KMS-11 (cell line): Measurements from ENCODE around the gene TRIM33.
"Not testable (repeated sequence)": the region's sequence is repeated elsewhere in the genome, so short reads cannot be mapped to it uniquely, and the experiment has no call there.

Experiments
- H2AFZ ChIP-seq: fragments of 200-600 bp; sonication (generic); 2 replicates; pipeline ENCODE4 v1.6.1; 2016; ENCODE audit warnings: antibody characterized with exemption, mixed run types, low read depth
- H3K27ac ChIP-seq: fragments of 200-600 bp; sonication (generic); 2 replicates; pipeline ENCODE4 v1.6.1; 2016; ENCODE audit warnings: mild to moderate bottlenecking, mixed run types
- H3K27me3 ChIP-seq: fragments of 200-600 bp; sonication (generic); 2 replicates; pipeline ENCODE4 v1.6.1; 2017; ENCODE audit warnings: mild to moderate bottlenecking, low read depth, mixed run types, moderate library complexity; ENCODE audit not compliant: insufficient read depth
- H3K36me3 ChIP-seq: fragments of 200-600 bp; sonication (generic); 2 replicates; pipeline ENCODE4 v1.6.1; 2017; ENCODE audit warnings: mild to moderate bottlenecking, mixed run types; ENCODE audit not compliant: insufficient read depth
- H3K4me1 ChIP-seq: fragments of 200-600 bp; sonication (generic); 2 replicates; pipeline ENCODE4 v1.6.1; 2016; ENCODE audit warnings: mild to moderate bottlenecking, low read depth, mixed run types; ENCODE audit not compliant: poor library complexity, severe bottlenecking
- H3K4me2 ChIP-seq: fragments of 200-600 bp; sonication (generic); 2 replicates; pipeline ENCODE4 v1.7.0; 2016; ENCODE audit warnings: mild to moderate bottlenecking, mixed run types
- H3K4me3 ChIP-seq: fragments of 200-600 bp; sonication (generic); IDR thresholded peaks from 2 replicates; pipeline ENCODE4 v1.6.1; 2017; ENCODE audit warnings: low read depth, low read length, mixed read lengths; ENCODE audit not compliant: insufficient read depth
- H3K79me2 ChIP-seq: fragments of 200-600 bp; sonication (generic); 2 replicates; pipeline ENCODE4 v1.6.1; 2016; ENCODE audit warnings: low read depth, mixed run types; ENCODE audit not compliant: insufficient read depth
- H3K9ac ChIP-seq: fragments of 200-600 bp; sonication (generic); 2 replicates; pipeline ENCODE4 v1.6.1; 2016; ENCODE audit warnings: mild to moderate bottlenecking, mixed run types
- H4K20me1 ChIP-seq: fragments of 200-600 bp; sonication (generic); 2 replicates; pipeline ENCODE4 v1.6.1; 2016; ENCODE audit warnings: mild to moderate bottlenecking, mixed run types; ENCODE audit not compliant: insufficient read depth
- TF ChIP-seq, protein P1 (sequence below): fragments of 200-600 bp; sonication (generic); conservative IDR thresholded peaks from 2 replicates; pipeline ENCODE4 v1.6.1; 2017; ENCODE audit warnings: low read depth, mild to moderate bottlenecking, antibody characterized with exemption, low read length, moderate library complexity, mixed read lengths

The TRIM33 gene

DNA sequence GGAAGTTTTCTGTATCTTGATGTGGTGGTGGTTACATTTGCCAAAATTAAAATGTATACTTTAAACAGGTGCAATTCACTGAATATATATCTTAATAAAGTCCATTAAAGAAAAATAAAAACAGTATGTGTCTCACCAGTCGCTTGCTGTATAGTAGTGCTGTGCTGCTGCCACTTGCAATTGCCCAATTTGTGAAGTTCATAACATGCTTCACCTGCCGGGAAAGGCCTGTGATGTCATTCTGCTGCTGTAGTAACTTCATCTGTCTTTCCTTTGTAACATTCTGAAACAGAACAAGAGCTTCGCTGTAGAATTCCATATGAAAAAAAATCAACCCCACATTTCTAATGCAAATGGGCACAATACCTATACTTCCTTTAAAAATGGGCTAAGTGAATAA, 83.4 kb downstream of the TRIM33 start:
- no peak overlapping the region for H2AFZ ChIP-seq
- no peaks in the 10 kb centered on the region for H3K27me3 ChIP-seq
- H3K4me1 ChIP-seq = no peaks in the 10 kb centered on the region
- no peaks in the 10 kb centered on the region for H3K79me2 ChIP-seq
- no peak overlapping the region for H3K4me3 ChIP-seq
- H3K27ac ChIP-seq = no peak overlapping the region
- TF ChIP-seq, protein P1, sequence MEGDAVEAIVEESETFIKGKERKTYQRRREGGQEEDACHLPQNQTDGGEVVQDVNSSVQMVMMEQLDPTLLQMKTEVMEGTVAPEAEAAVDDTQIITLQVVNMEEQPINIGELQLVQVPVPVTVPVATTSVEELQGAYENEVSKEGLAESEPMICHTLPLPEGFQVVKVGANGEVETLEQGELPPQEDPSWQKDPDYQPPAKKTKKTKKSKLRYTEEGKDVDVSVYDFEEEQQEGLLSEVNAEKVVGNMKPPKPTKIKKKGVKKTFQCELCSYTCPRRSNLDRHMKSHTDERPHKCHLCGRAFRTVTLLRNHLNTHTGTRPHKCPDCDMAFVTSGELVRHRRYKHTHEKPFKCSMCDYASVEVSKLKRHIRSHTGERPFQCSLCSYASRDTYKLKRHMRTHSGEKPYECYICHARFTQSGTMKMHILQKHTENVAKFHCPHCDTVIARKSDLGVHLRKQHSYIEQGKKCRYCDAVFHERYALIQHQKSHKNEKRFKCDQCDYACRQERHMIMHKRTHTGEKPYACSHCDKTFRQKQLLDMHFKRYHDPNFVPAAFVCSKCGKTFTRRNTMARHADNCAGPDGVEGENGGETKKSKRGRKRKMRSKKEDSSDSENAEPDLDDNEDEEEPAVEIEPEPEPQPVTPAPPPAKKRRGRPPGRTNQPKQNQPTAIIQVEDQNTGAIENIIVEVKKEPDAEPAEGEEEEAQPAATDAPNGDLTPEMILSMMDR = no peak
- no peak overlapping the region for H3K9ac ChIP-seq
- H3K36me3 ChIP-seq = no peaks in the 10 kb centered on the region
- H3K4me2 ChIP-seq = no peak overlapping the region
- no peaks in the 10 kb centered on the region for H4K20me1 ChIP-seq

- no peaks in the 10 kb centered on the region for H3K4me1 ChIP-seq
- H3K27me3 ChIP-seq = no peaks in the 10 kb centered on the region
- H3K9ac ChIP-seq = no peak overlapping the region
- H2AFZ ChIP-seq = no peak overlapping the region
- no peak overlapping the region for H3K4me3 ChIP-seq
- H3K4me2 ChIP-seq = no peak overlapping the region
- H3K36me3 ChIP-seq = no peaks in the 10 kb centered on the region
- no peaks in the 10 kb centered on the region for H4K20me1 ChIP-seq
- no peak overlapping the region for H3K27ac ChIP-seq
- H3K79me2 ChIP-seq = no peaks in the 10 kb centered on the region
- TF ChIP-seq, protein P1 = no peak
Observed at GRCh38 chr1:114423455-114423854, 87.5 kb downstream of the TRIM33 start.

- H3K27ac ChIP-seq, H2AFZ ChIP-seq, H3K9ac ChIP-seq, H3K4me3 ChIP-seq, H3K4me1 ChIP-seq, H3K4me2 ChIP-seq, H3K79me2 ChIP-seq, H4K20me1 ChIP-seq, H3K36me3 ChIP-seq, H3K27me3 ChIP-seq: not testable (repeated sequence)
Observed at GRCh38 chr1:114418948-114419347, 92.1 kb downstream of the TRIM33 start.

- H3K4me2 ChIP-seq = no peak overlapping the region
- H3K27ac ChIP-seq = no peak overlapping the region
- H3K36me3 ChIP-seq = no peaks in the 10 kb centered on the region
Observed at GRCh38 chr1:114397601-114398000, 113.4 kb downstream of the TRIM33 start.

GRCh38 chr1:114395863-114396262, 115.1 kb downstream of the TRIM33 start:
- Histone ChIP-seq H3K27me3 (no peaks in the 10 kb centered on the region), H3K9ac (no peak overlapping the region), H3K79me2 (no peaks in the 10 kb centered on the region), H4K20me1 (no peaks in the 10 kb centered on the region), H3K4me3 (no peak overlapping the region), H3K4me1 (no peaks in the 10 kb centered on the region), H3K36me3 (no peaks in the 10 kb centered on the region), H2AFZ (no peak overlapping the region), H3K4me2 (no peak overlapping the region), H3K27ac (no peak overlapping the region)
- TF ChIP-seq, protein P1 = no peak

More at GRCh38 chr1:114397601-114398000, 113.4 kb downstream of the TRIM33 start:
- TF ChIP-seq, protein P1 = no peak
- Histone ChIP-seq H3K4me3 (no peak overlapping the region), H3K9ac (no peak overlapping the region), H3K4me1 (no peaks in the 10 kb centered on the region), H4K20me1 (no peaks in the 10 kb centered on the region), H3K79me2 (no peaks in the 10 kb centered on the region), H2AFZ (no peak overlapping the region), H3K27me3 (no peaks in the 10 kb centered on the region)
